GM23248 (cell line): Measurements from ENCODE around the gene TNFRSF13B.

Experiments used
- EZH2 ChIP-seq: fragments of 200-600 bp; sonication (generic); IDR thresholded peaks from 2 replicates; pipeline ENCODE4 v1.6.1; 2018; ENCODE audit warnings: antibody characterized with exemption, mild to moderate bottlenecking; ENCODE audit not compliant: insufficient read depth, poor library complexity, severe bottlenecking
- EZH2phosphoT487 ChIP-seq: fragments of 200-600 bp; sonication (generic); IDR thresholded peaks from 2 replicates; pipeline ENCODE4 v1.6.1; 2018; ENCODE audit warnings: antibody characterized with exemption, moderate library complexity, mild to moderate bottlenecking, low read depth; ENCODE audit not compliant: insufficient read depth

GRCh38 chr17:16980813-16981731, 9.2 kb upstream of the TNFRSF13B start:
- TF ChIP-seq EZH2, result no peak
- no peak for TF ChIP-seq EZH2phosphoT487
